HG03095 (cell line): ENCODE data around the gene UBP1.

Experiments
- ATAC-seq: cut with Tn5 transposase; IDR thresholded peaks from one replicate; pipeline ENCODE4 v1.9.1; 2021; ENCODE audit warnings: moderate library complexity; ENCODE audit not compliant: unreplicated experiment

Gene UBP1

GRCh38 chr3:33392144-33392543 lies 48.1 kb downstream of the UBP1 start:
- ATAC-seq, result no peak

GRCh38 chr3:33391255-33391995 lies 48.8 kb downstream of the UBP1 start:
- no peak for ATAC-seq

- ATAC-seq, result no peak
Measured at GRCh38 chr3:33389908-33390307, 50.3 kb downstream of the UBP1 start.

- ATAC-seq, result no peak
Measured at GRCh38 chr3:33388374-33389100, 51.7 kb downstream of the UBP1 start.

GRCh38 chr3:33386631-33387030 lies 53.6 kb downstream of the UBP1 start:
- ATAC-seq, result no peak

GRCh38 chr3:33385423-33385822 lies 54.8 kb downstream of the UBP1 start:
- ATAC-seq, result no peak

GRCh38 chr3:33383951-33384350 lies 56.3 kb downstream of the UBP1 start:
- ATAC-seq, result no peak

GRCh38 chr3:33380653-33381052 lies 59.6 kb downstream of the UBP1 start:
- ATAC-seq, result no peak

- no peak for ATAC-seq
Measured at GRCh38 chr3:33377931-33378330, 62.3 kb downstream of the UBP1 start.

- no peak for ATAC-seq
Measured at GRCh38 chr3:33377489-33377888, 62.7 kb downstream of the UBP1 start.

- no peak for ATAC-seq
Measured at GRCh38 chr3:33373082-33373437, 67.1 kb downstream of the UBP1 start.

GRCh38 chr3:33372218-33373081 lies 67.8 kb downstream of the UBP1 start:
- peak; percentile 66 for ATAC-seq

- no peak for ATAC-seq
Measured at GRCh38 chr3:33364531-33365128, 75.6 kb downstream of the UBP1 start.

- no peak for ATAC-seq
Measured at GRCh38 chr3:33364060-33364459, 76.1 kb downstream of the UBP1 start.

GRCh38 chr3:33363113-33363800 lies 76.9 kb downstream of the UBP1 start:
- ATAC-seq, result no peak

- ATAC-seq, result no peak
Measured at GRCh38 chr3:33360136-33360825, 79.9 kb downstream of the UBP1 start.

- no peak for ATAC-seq
Measured at GRCh38 chr3:33358172-33358781, 81.9 kb downstream of the UBP1 start.

GRCh38 chr3:33355611-33356010 lies 84.6 kb downstream of the UBP1 start:
- no peak for ATAC-seq

- no peak for ATAC-seq
Measured at GRCh38 chr3:33339758-33340157, 100.4 kb downstream of the UBP1 start.
